Measurements from ENCODE around the gene STK38.

The STK38 gene

GRCh38 chr6:36560822-36561221 is 13.5 kb upstream of the STK38 start:
- Histone ChIP-seq H3K4me3 (ENCODE audit: low read depth, low read length) (no peak overlapping the region), H3K36me3 (no peaks in the 10 kb centered on the region), H3K27me3 (ENCODE audit: insufficient read depth, low read depth, severe bottlenecking) (no peaks in the 10 kb centered on the region), H3K9me3 (ENCODE audit: severe bottlenecking) (no peaks in the 10 kb centered on the region), H3K27ac (no peak overlapping the region)
- no peak for DNase-seq
- TF ChIP-seq CTCF (IDR thresholded peaks at IDR 0.05; ENCODE audit: low read depth, low read length): no peak

GRCh38 chr6:36559011-36559793 is 11.9 kb upstream of the STK38 start:
- no peak overlapping the region for H3K27ac ChIP-seq
- no peak for DNase-seq

GRCh38 chr6:36556281-36556680 is 9.0 kb upstream of the STK38 start:
- Histone ChIP-seq H3K27me3 (ENCODE audit: insufficient read depth, low read depth, severe bottlenecking) (no peaks in the 10 kb centered on the region), H3K4me3 (ENCODE audit: low read depth, low read length) (no peak overlapping the region), H3K36me3 (no peaks in the 10 kb centered on the region), H3K27ac (no peak overlapping the region), H3K9me3 (ENCODE audit: severe bottlenecking) (peaks cover 5% of the 10 kb centered on the region)
- DNase-seq: no peak
- no peak for TF ChIP-seq CTCF (IDR thresholded peaks at IDR 0.05; ENCODE audit: low read depth, low read length)

More at GRCh38 chr6:36559011-36559793, 11.9 kb upstream of the STK38 start:
- Histone ChIP-seq H3K4me3 (ENCODE audit: low read depth, low read length) (no peak overlapping the region), H3K9me3 (ENCODE audit: severe bottlenecking) (no peaks in the 10 kb centered on the region), H3K27me3 (ENCODE audit: insufficient read depth, low read depth, severe bottlenecking) (no peaks in the 10 kb centered on the region), H3K36me3 (no peaks in the 10 kb centered on the region)
- TF ChIP-seq CTCF (IDR thresholded peaks at IDR 0.05; ENCODE audit: low read depth, low read length): no peak

GRCh38 chr6:36555750-36556252 is 8.5 kb upstream of the STK38 start:
- TF ChIP-seq CTCF (IDR thresholded peaks at IDR 0.05; ENCODE audit: low read depth, low read length): no peak

GRCh38 chr6:36550473-36551000 is 3.3 kb upstream of the STK38 start:
- H3K27ac ChIP-seq: no peak overlapping the region
- peaks cover 2% of the 10 kb centered on the region; the same call in 1 of the 2 replicates for H3K36me3 ChIP-seq
- no peak for TF ChIP-seq CTCF (IDR thresholded peaks at IDR 0.05; ENCODE audit: low read depth, low read length)
- H3K9me3 ChIP-seq (ENCODE audit: severe bottlenecking): peaks cover 5% of the 10 kb centered on the region
- no peak overlapping the region for H3K4me3 ChIP-seq (ENCODE audit: low read depth, low read length)
- no peak for DNase-seq
- no peaks in the 10 kb centered on the region for H3K27me3 ChIP-seq (ENCODE audit: insufficient read depth, low read depth, severe bottlenecking)

More at GRCh38 chr6:36555750-36556252, 8.5 kb upstream of the STK38 start:
- H3K27ac ChIP-seq: no peak overlapping the region
- peaks cover 5% of the 10 kb centered on the region for H3K9me3 ChIP-seq (ENCODE audit: severe bottlenecking)
- no peaks in the 10 kb centered on the region for H3K36me3 ChIP-seq
- no peak overlapping the region for H3K4me3 ChIP-seq (ENCODE audit: low read depth, low read length)
- DNase-seq: no peak
- H3K27me3 ChIP-seq (ENCODE audit: insufficient read depth, low read depth, severe bottlenecking): no peaks in the 10 kb centered on the region

Data from WERI-Rb-1 (cell line).